Upper lobe of right lung (tissue), 1 donor: Measurements from ENCODE around the gene CYB561. TPM values are rescaled to one million over a fixed set of nuclear protein-coding genes. Genes with fewer than 3 reads are reported as not detected.

Experiments
- ATAC-seq: fragments of 200-7000 bp; cut with Tn5 transposase; one replicate; pipeline ENCODE4 v1.9.1; 2020; ENCODE audit warnings: mild to moderate bottlenecking, moderate library complexity
- DNase-seq: peaks from one replicate; pipeline ENCODE4 v3.0.0-alpha.2; 2020
- H3K27ac ChIP-seq: fragments of 200-600 bp; one replicate; pipeline ENCODE4 v1.8.0; 2022
- H3K27me3 ChIP-seq: fragments of 200-600 bp; one replicate; pipeline ENCODE4 v1.8.0; 2022; ENCODE audit warnings: mild to moderate bottlenecking
- H3K36me3 ChIP-seq: fragments of 200-600 bp; one replicate; pipeline ENCODE4 v1.8.0; 2022
- H3K4me1 ChIP-seq: fragments of 200-600 bp; one replicate; pipeline ENCODE4 v1.8.0; 2022
- H3K4me3 ChIP-seq: fragments of 200-600 bp; one replicate; pipeline ENCODE4 v1.8.0; 2022; ENCODE audit warnings: mild to moderate bottlenecking
- H3K9me3 ChIP-seq: fragments of 200-600 bp; one replicate; pipeline ENCODE4 v1.8.0; 2022
- CTCF ChIP-seq: fragments of 200-600 bp; IDR thresholded peaks from one replicate; pipeline ENCODE4 v1.8.0; 2022; ENCODE audit warnings: antibody characterized with exemption
- intact Hi-C: fragments of 100-400 bp; cut with DNase I; formaldehyde crosslinking; loops from one replicate; pipeline ENCODE4 v1.11.0; 2022
- total RNA-seq: library from RNA; stranded (reverse); fragmentation: NEBNext Ultra II Directional; extraction: Animal tissue kit (Norgen Biotek cat#: 25700); gene quantifications from one replicate; pipeline ENCODE4 v1.2.1, GENCODE V29; 2021
- donor health status: DM: no; HTN: yes; CAD: no; lungs with severe emphysema.

Gene CYB561
- total RNA-seq, 1 donor from 2014 or later, result 55.5 TPM

GRCh38 chr17:63491977-63492618 lies 46.0 kb upstream of the CYB561 start:
- ATAC-seq, result no peak
- no peak overlapping the region for H3K4me3 ChIP-seq
- intact Hi-C loops, result no loop called here
- no peak for TF ChIP-seq CTCF
- H3K36me3 ChIP-seq, result no peaks in the 10 kb centered on the region
- no peaks in the 10 kb centered on the region for H3K9me3 ChIP-seq
- no peak for DNase-seq
- H3K27me3 ChIP-seq, result no peaks in the 10 kb centered on the region
- H3K27ac ChIP-seq, result no peak overlapping the region
- H3K4me1 ChIP-seq, result no peaks in the 10 kb centered on the region

GRCh38 chr17:63491413-63491812 lies 45.3 kb upstream of the CYB561 start:
- DNase-seq (no peak), ATAC-seq (no peak)
- Histone ChIP-seq H3K27ac (no peak overlapping the region), H3K4me1 (no peaks in the 10 kb centered on the region), H3K27me3 (no peaks in the 10 kb centered on the region), H3K36me3 (no peaks in the 10 kb centered on the region), H3K4me3 (no peak overlapping the region), H3K9me3 (no peaks in the 10 kb centered on the region)
- intact Hi-C loops, result no loop called here
- TF ChIP-seq CTCF, result no peak

- H3K36me3 ChIP-seq, result no peaks in the 10 kb centered on the region
- DNase-seq, result no peak
- TF ChIP-seq CTCF, result no peak
- H3K27ac ChIP-seq, result no peak overlapping the region
- no peak overlapping the region for H3K4me3 ChIP-seq
- no peaks in the 10 kb centered on the region for H3K27me3 ChIP-seq
- ATAC-seq, result no peak
- intact Hi-C loops, result no loop called here
- no peaks in the 10 kb centered on the region for H3K4me1 ChIP-seq
- H3K9me3 ChIP-seq, result no peaks in the 10 kb centered on the region
These were observed 44.8 kb upstream of the CYB561 start for GRCh38 chr17:63490858-63491400.

GRCh38 chr17:63490329-63490728 lies 44.2 kb upstream of the CYB561 start:
- no peak overlapping the region for H3K4me3 ChIP-seq
- no peaks in the 10 kb centered on the region for H3K36me3 ChIP-seq
- ATAC-seq, result no peak
- DNase-seq, result no peak
- no peak for TF ChIP-seq CTCF
- H3K9me3 ChIP-seq, result no peaks in the 10 kb centered on the region
- H3K27me3 ChIP-seq, result no peaks in the 10 kb centered on the region
- intact Hi-C loops, result no loop called here
- H3K27ac ChIP-seq, result no peak overlapping the region
- H3K4me1 ChIP-seq, result no peaks in the 10 kb centered on the region

GRCh38 chr17:63489291-63489690 lies 43.2 kb upstream of the CYB561 start:
- DNase-seq (no peak), ATAC-seq (no peak)
- Histone ChIP-seq H3K4me3 (no peak overlapping the region), H3K27ac (no peak overlapping the region), H3K9me3 (no peaks in the 10 kb centered on the region), H3K27me3 (no peaks in the 10 kb centered on the region), H3K36me3 (no peaks in the 10 kb centered on the region), H3K4me1 (no peaks in the 10 kb centered on the region)
- TF ChIP-seq CTCF, result no peak
- intact Hi-C loops, result no loop called here
